Measurements from ENCODE around the gene CNNM3. TPM values are rescaled to one million over a fixed set of nuclear protein-coding genes. Genes with fewer than 3 reads are reported as not detected.

CNNM3 gene
- polyA plus RNA-seq, 1 experiment = 9.8 TPM

DNA sequence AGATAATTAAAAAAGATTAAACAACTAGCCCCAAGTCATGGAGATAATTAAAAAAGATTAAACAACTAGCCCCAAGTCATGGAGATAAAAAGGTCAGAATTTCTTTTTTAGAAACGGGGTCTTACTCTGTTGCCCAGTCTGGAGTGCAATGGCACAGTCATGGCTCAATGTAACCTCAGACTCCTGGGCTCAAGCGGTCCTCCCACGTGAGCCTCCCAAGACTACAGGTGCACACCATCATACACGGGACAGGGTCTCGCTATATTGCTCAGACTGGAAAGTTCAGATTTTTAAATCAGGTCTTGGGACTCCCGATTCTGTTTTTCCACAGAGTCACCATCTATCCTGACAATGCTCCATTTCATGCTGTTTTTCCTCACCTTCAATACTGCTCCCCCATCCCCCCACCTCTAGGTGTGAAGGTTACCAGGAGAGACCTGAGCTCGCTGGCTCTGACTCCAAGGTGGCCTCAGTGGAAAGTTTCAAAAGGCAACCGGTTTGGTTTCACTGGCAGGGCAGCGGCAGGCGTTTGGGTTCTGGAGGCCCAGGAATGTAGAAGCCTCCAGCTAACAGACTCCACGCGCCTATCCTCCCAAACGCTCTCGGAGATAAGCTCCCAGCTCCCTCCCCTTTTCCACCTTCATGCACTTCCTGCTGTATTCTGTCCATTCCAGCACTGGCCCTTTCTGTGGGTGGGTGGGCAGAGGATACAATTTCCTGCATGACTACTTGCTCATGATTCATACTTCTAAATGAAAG lies 56.7 kb downstream of the CNNM3 start:
- TF ChIP-seq, protein P1, sequence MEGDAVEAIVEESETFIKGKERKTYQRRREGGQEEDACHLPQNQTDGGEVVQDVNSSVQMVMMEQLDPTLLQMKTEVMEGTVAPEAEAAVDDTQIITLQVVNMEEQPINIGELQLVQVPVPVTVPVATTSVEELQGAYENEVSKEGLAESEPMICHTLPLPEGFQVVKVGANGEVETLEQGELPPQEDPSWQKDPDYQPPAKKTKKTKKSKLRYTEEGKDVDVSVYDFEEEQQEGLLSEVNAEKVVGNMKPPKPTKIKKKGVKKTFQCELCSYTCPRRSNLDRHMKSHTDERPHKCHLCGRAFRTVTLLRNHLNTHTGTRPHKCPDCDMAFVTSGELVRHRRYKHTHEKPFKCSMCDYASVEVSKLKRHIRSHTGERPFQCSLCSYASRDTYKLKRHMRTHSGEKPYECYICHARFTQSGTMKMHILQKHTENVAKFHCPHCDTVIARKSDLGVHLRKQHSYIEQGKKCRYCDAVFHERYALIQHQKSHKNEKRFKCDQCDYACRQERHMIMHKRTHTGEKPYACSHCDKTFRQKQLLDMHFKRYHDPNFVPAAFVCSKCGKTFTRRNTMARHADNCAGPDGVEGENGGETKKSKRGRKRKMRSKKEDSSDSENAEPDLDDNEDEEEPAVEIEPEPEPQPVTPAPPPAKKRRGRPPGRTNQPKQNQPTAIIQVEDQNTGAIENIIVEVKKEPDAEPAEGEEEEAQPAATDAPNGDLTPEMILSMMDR (IDR thresholded peaks at IDR 0.05; ENCODE audit: insufficient read depth, low read depth, low read length) = no peak
- Histone ChIP-seq H3K36me3 (ENCODE audit: control insufficient read depth, insufficient read depth, low read length) (no peaks in the 10 kb centered on the region), H3K27me3 (ENCODE audit: control insufficient read depth, insufficient read depth, low read length) (peaks cover 5% of the 10 kb centered on the region), H3K4me3 (ENCODE audit: low read depth, low read length) (no peak overlapping the region)
- CTCF ChIA-PET = interaction anchor here (0.8 to 1.4 kb wide), 3 partner anchors 15 to 78 kb away, joined by 3 to 5 read pairs (median 3); partner anchors contain the start of gene ANKRD39
- POLR2A ChIA-PET = no interaction called here
- no peak for DNase-seq (ENCODE audit: low read depth)

DNA sequence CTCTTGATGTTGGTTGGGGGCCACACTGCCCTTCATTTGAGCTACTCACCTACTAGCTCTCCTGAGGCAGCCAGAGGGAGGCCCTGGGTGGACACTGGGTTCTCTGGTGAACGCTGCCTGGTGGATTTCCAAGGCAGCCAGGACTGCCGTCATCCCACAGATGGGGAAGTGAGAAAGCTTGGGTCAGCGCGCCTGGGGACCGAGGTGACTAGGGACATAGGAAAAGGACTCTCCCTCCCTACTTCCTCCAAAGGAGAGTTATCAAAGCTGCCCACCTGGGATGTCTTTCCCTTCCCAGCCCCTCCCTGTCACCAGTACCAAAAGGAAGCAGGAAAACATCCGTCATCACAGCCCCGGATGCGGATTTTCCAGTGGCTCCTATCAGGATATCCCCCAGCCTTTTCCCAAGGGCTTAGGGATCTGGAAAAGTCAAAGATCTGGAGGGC lies 57.6 kb downstream of the CNNM3 start:
- DNase-seq (ENCODE audit: low read depth) = no peak
- ChIA-PET CTCF (interaction anchor here (0.8 to 2.0 kb wide), 3 partner anchors 15 to 54 kb away, joined by 3 to 5 read pairs (median 3); partner anchors contain the start of gene ANKRD39), POLR2A (no interaction called here)
- peaks cover 8% of the 10 kb centered on the region for H3K27me3 ChIP-seq (ENCODE audit: control insufficient read depth, insufficient read depth, low read length)
- no peak overlapping the region for H3K4me3 ChIP-seq (ENCODE audit: low read depth, low read length)
- TF ChIP-seq, protein P1 (IDR thresholded peaks at IDR 0.05; ENCODE audit: insufficient read depth, low read depth, low read length) = no peak
- H3K36me3 ChIP-seq (ENCODE audit: control insufficient read depth, insufficient read depth, low read length) = no peaks in the 10 kb centered on the region

DNA sequence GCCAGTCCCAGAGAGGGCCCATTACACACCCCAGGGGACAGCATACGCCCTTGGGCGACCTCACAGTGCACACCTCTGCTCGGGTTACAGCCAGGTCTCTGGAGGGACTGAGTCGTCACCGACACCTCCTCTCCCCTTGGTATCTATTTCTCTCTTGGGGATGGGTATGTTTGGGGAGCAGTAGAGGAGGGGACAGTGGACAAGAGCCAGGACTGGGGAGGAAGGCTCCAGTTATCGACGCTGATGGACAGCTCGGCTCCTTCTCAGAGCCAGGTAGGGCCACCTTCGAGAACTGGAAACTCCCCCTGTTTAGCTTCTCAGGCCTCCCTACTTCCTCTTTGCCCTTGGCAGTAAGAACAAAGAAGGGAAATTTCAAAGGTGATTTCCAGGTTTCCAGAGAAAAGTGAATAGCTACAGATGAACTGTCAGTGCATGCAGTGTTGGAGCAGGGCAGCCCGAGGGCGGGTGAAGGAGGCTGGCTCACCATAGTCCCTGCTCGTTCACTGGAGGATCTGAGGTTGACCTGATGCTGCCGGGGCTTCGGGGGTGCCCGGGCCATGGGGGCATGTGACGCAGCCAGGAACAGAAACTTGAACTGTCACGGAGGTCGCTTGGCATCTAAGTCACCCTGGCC lies 58.2 kb downstream of the CNNM3 start:
- ChIA-PET POLR2A (no interaction called here), CTCF (interaction anchor here (0.9 to 2.0 kb wide), 4 partner anchors 11 to 53 kb away, joined by 3 to 8 read pairs (median 4); partner anchors contain the start of gene ANKRD39)
- Histone ChIP-seq H3K36me3 (ENCODE audit: control insufficient read depth, insufficient read depth, low read length) (no peaks in the 10 kb centered on the region), H3K27me3 (ENCODE audit: control insufficient read depth, insufficient read depth, low read length) (peaks cover 10% of the 10 kb centered on the region), H3K4me3 (ENCODE audit: low read depth, low read length) (no peak overlapping the region)
- TF ChIP-seq, protein P1 (IDR thresholded peaks at IDR 0.05; ENCODE audit: insufficient read depth, low read depth, low read length) = no peak
- DNase-seq (ENCODE audit: low read depth) = no peak

DNA sequence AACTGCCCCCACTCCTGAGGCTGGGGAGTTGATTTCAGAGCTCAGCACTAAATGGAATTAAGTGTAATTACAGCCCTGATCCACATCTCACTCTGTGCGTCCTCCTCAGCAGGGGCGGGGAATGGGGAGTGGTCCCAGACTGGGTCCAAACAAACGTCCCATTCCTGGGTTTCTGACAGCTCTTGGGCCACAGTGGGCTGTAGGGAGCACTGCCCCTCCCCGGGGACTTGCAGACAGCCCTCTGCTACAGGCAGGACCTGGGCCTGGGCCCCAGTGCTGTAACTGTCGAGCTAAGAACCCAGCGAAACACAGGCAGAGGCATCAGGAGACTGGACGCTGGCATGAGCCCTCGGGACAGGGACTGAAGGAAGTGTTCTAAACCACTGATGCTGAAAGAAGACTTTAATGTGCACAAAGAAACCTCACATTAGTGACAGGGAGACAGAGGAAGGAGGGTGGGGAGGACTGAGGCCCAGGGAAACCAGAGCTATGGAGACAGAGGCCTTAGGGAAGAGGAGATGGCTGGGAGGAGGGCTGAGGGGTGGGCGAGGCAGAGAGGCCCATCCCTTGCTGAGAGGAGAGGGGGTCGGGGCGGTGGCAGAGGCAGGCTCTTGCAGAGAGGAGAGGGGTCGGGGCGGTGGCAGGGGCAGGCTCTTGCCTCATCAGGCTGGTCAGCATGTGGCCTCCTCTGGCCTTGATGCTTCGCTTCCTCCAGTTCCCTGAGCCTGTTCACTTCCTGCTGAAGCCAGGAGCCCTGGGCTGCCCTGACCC lies 59.6 kb downstream of the CNNM3 start:
- H3K27me3 ChIP-seq (ENCODE audit: control insufficient read depth, insufficient read depth, low read length) = peaks cover 10% of the 10 kb centered on the region
- ChIA-PET POLR2A (no interaction called here), CTCF (interaction anchor here (0.5 to 2.0 kb wide), 5 partner anchors 10 to 195 kb away, joined by 3 to 8 read pairs (median 4); partner anchors contain the start of gene ANKRD39)
- no peak overlapping the region for H3K4me3 ChIP-seq (ENCODE audit: low read depth, low read length)
- no peaks in the 10 kb centered on the region for H3K36me3 ChIP-seq (ENCODE audit: control insufficient read depth, insufficient read depth, low read length)
- no peak for DNase-seq (ENCODE audit: low read depth)
- TF ChIP-seq, protein P1 (IDR thresholded peaks at IDR 0.05; ENCODE audit: insufficient read depth, low read depth, low read length) = no peak

Measured in BJ (cell line).